ENCODE data around the gene KTN1.

KTN1 gene

DNA sequence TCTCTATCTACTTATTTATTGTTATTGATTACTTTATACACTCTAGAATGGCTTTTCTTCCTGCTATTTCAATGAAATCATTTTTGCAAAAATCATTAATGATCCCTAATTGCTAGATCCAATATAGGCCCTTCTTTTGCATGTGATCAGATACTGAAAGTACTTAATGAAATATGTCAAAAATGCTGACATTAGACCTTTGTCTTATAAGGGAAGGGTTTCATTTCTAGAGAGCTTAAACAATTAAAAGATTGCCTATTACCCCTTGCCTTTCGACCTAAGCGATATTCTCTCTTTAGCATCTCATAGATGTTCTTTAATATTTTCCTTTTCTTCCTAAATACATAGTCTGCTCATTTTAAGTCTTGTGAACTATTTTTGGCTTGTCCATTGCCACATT is 101.1 kb downstream of the KTN1 start:
- no peaks in the 10 kb centered on the region for H3K4me1 ChIP-seq (ENCODE audit: insufficient read depth, low read length, poor library complexity, severe bottlenecking)
- no peaks in the 10 kb centered on the region for H3K27me3 ChIP-seq (ENCODE audit: insufficient read depth, low read length, poor library complexity, severe bottlenecking)
- H3K9ac ChIP-seq (ENCODE audit: low read depth, low read length, poor library complexity, severe bottlenecking), result no peak overlapping the region
- no peaks in the 10 kb centered on the region for H3K9me3 ChIP-seq (ENCODE audit: insufficient read depth, low read depth, low read length)
- no peaks in the 10 kb centered on the region for H3K79me2 ChIP-seq (ENCODE audit: insufficient read depth, low read length)
- H3K4me2 ChIP-seq (ENCODE audit: low read depth, low read length, poor library complexity, severe bottlenecking), result no peak overlapping the region
- no peaks in the 10 kb centered on the region for H3F3A ChIP-seq (ENCODE audit: low read depth)
- no peaks in the 10 kb centered on the region for H3K9me2 ChIP-seq (replicated peaks; ENCODE audit: low read depth, low read length)
- TF ChIP-seq, protein P1, sequence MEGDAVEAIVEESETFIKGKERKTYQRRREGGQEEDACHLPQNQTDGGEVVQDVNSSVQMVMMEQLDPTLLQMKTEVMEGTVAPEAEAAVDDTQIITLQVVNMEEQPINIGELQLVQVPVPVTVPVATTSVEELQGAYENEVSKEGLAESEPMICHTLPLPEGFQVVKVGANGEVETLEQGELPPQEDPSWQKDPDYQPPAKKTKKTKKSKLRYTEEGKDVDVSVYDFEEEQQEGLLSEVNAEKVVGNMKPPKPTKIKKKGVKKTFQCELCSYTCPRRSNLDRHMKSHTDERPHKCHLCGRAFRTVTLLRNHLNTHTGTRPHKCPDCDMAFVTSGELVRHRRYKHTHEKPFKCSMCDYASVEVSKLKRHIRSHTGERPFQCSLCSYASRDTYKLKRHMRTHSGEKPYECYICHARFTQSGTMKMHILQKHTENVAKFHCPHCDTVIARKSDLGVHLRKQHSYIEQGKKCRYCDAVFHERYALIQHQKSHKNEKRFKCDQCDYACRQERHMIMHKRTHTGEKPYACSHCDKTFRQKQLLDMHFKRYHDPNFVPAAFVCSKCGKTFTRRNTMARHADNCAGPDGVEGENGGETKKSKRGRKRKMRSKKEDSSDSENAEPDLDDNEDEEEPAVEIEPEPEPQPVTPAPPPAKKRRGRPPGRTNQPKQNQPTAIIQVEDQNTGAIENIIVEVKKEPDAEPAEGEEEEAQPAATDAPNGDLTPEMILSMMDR (conservative IDR thresholded peaks at IDR 0.05; ENCODE audit: low read length), result no peak
- no peak for TF ChIP-seq EZH2phosphoT487 (IDR thresholded peaks at IDR 0.05; ENCODE audit: borderline replicate concordance)
- H3K36me3 ChIP-seq (ENCODE audit: insufficient read depth, low read length), result peaks cover 88% of the 10 kb centered on the region
- no peak overlapping the region for H3K4me3 ChIP-seq (ENCODE audit: low read length, poor library complexity, severe bottlenecking)
- H2AFZ ChIP-seq (ENCODE audit: low read length), result no peak overlapping the region
- H4K20me1 ChIP-seq (ENCODE audit: insufficient read depth, low read length, poor library complexity, severe bottlenecking), result no peaks in the 10 kb centered on the region

DNA sequence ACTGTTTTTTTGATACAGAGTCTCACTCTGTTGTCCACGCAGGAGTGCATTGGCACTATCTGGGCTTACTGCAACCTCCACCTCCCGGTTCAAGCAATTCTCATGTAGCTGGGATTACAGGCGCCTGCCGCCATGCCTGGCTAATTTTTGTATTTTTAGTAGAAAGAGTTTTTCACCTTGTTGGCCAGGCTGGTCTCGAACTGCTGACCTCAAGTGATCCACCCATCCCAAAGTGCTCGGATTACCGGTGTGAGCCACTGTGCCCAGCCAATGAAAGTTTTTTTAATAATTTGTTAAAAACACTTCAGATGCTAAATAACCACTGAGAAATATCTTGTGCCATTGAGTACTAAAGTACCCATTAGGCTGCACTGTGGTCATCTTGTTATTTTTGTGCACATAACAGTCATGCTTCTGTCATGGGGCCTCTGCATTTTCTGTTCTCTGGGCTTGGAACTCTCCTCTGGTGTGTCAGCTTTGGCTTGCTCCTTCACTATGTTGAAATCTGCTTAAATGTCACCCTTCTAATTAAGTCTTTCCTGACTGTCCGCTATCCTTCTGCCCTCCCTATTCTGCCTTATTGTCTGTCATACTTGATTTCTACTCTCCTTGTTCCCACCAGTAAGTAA is 105.1 kb downstream of the KTN1 start:
- H3K4me3 ChIP-seq (ENCODE audit: low read length, poor library complexity, severe bottlenecking), result no peak overlapping the region
- H4K20me1 ChIP-seq (ENCODE audit: insufficient read depth, low read length, poor library complexity, severe bottlenecking), result no peaks in the 10 kb centered on the region
- H3K9me2 ChIP-seq (replicated peaks; ENCODE audit: low read depth, low read length), result no peaks in the 10 kb centered on the region
- no peaks in the 10 kb centered on the region for H3K9me3 ChIP-seq (ENCODE audit: insufficient read depth, low read depth, low read length)
- TF ChIP-seq, protein P1 (conservative IDR thresholded peaks at IDR 0.05; ENCODE audit: low read length), result no peak
- TF ChIP-seq EZH2phosphoT487 (IDR thresholded peaks at IDR 0.05; ENCODE audit: borderline replicate concordance), result no peak
- H3K36me3 ChIP-seq (ENCODE audit: insufficient read depth, low read length), result peaks cover 67% of the 10 kb centered on the region
- no peaks in the 10 kb centered on the region for H3F3A ChIP-seq (ENCODE audit: low read depth)
- no peak overlapping the region for H3K9ac ChIP-seq (ENCODE audit: low read depth, low read length, poor library complexity, severe bottlenecking)
- H2AFZ ChIP-seq (ENCODE audit: low read length), result no peak overlapping the region
- no peaks in the 10 kb centered on the region for H3K79me2 ChIP-seq (ENCODE audit: insufficient read depth, low read length)
- H3K27me3 ChIP-seq (ENCODE audit: insufficient read depth, low read length, poor library complexity, severe bottlenecking), result no peaks in the 10 kb centered on the region
- no peak overlapping the region for H3K4me2 ChIP-seq (ENCODE audit: low read depth, low read length, poor library complexity, severe bottlenecking)
- H3K4me1 ChIP-seq (ENCODE audit: insufficient read depth, low read length, poor library complexity, severe bottlenecking), result no peaks in the 10 kb centered on the region

DNA sequence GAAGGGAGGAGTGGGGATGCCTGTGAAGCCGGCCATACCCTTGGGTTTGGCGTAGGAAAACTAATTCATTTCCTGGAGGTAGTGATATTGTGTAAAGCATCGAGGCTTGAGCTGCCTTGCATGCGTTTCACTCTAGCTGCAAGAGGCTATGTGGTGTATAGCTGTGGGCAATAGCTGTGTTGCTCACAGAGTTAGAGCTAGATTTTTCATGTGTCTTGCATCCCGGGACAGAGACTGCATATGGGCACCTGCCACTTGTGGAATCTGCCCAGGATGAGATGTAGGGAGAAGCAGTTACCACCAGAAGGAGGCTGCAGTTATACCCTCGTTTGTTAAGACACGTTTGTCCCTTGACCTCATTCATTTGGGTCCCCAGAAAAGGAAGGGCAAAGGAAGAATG is 106.7 kb downstream of the KTN1 start:
- no peaks in the 10 kb centered on the region for H3F3A ChIP-seq (ENCODE audit: low read depth)
- H3K79me2 ChIP-seq (ENCODE audit: insufficient read depth, low read length), result no peaks in the 10 kb centered on the region
- TF ChIP-seq EZH2phosphoT487 (IDR thresholded peaks at IDR 0.05; ENCODE audit: borderline replicate concordance), result no peak
- TF ChIP-seq, protein P1 (conservative IDR thresholded peaks at IDR 0.05; ENCODE audit: low read length), result no peak
- H3K9me2 ChIP-seq (replicated peaks; ENCODE audit: low read depth, low read length), result no peaks in the 10 kb centered on the region
- H2AFZ ChIP-seq (ENCODE audit: low read length), result no peak overlapping the region
- no peaks in the 10 kb centered on the region for H3K27me3 ChIP-seq (ENCODE audit: insufficient read depth, low read length, poor library complexity, severe bottlenecking)
- peaks cover 52% of the 10 kb centered on the region for H3K36me3 ChIP-seq (ENCODE audit: insufficient read depth, low read length)
- no peak overlapping the region for H3K9ac ChIP-seq (ENCODE audit: low read depth, low read length, poor library complexity, severe bottlenecking)
- no peaks in the 10 kb centered on the region for H4K20me1 ChIP-seq (ENCODE audit: insufficient read depth, low read length, poor library complexity, severe bottlenecking)
- H3K4me2 ChIP-seq (ENCODE audit: low read depth, low read length, poor library complexity, severe bottlenecking), result no peak overlapping the region
- H3K9me3 ChIP-seq (ENCODE audit: insufficient read depth, low read depth, low read length), result no peaks in the 10 kb centered on the region
- no peak overlapping the region for H3K4me3 ChIP-seq (ENCODE audit: low read length, poor library complexity, severe bottlenecking)
- no peaks in the 10 kb centered on the region for H3K4me1 ChIP-seq (ENCODE audit: insufficient read depth, low read length, poor library complexity, severe bottlenecking)

Data from Loucy (cell line).